HG03159 (cell line): ENCODE measurements around the gene GSTM4.

Source experiments
- ATAC-seq: cut with Tn5 transposase; IDR thresholded peaks from one replicate; pipeline ENCODE4 v1.9.1; 2021; ENCODE audit warnings: mild to moderate bottlenecking, moderate library complexity; ENCODE audit not compliant: unreplicated experiment

The GSTM4 gene

DNA sequence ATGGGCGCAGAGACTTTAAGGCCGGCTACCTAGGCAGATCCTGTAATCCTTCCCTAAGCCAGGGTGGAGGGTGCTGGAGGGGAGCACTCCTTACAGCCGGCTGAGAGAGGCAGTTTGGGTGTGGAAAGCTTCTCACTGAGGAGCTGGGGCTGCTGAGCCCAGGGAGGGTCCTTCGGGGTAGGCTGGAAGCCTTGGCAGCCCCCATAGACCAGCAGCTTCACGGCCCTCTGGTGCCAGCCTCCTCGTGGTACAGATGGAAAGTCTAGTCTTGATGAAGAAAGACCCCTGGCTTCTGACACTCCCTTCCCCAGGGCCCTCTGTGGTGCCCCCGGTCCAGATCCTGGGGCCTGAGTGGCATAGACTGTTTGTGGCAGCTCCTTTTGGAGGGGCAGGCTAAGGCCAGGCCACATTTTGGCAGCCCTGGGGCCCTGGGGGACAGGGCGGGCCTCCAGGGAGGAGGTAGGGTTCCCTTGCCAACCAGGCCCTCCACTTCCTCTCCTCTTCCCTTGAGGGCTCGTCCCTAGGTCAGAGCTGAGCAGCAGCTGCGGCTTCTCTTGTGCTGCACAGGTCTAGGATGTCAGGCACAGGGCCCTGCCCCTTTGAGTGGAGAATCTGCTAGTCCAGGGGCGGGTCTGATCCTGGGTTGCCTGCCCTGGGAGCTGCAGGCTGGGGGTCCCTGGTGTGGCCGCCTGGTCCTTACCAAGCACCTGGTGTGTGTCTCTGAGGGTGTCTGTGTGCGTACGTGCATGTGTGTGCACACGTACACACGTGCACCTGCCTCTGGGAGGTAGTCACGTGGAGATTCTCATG lies 31.5 kb upstream of the GSTM4 start:
- ATAC-seq: no peak

DNA sequence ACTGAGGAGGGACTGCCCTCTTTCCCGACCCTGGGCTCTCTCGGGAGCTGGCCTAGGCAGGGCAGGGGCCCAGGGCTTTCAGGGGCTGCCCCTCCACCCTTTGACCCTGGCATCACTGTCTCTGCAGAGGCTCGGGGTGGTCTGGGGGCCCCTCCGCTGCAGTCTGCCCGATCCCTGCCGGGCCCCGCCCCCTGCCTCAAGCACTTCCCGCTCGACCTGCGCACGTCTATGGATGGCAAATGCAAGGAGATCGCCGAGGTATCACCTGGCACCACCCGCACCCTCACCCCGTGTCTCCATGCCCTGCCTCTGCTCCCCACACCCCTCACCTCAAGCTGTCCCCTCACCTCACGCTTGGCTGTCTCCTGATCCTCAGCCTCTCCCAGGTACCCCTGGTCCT lies 30.7 kb upstream of the GSTM4 start:
- ATAC-seq: no peak

DNA sequence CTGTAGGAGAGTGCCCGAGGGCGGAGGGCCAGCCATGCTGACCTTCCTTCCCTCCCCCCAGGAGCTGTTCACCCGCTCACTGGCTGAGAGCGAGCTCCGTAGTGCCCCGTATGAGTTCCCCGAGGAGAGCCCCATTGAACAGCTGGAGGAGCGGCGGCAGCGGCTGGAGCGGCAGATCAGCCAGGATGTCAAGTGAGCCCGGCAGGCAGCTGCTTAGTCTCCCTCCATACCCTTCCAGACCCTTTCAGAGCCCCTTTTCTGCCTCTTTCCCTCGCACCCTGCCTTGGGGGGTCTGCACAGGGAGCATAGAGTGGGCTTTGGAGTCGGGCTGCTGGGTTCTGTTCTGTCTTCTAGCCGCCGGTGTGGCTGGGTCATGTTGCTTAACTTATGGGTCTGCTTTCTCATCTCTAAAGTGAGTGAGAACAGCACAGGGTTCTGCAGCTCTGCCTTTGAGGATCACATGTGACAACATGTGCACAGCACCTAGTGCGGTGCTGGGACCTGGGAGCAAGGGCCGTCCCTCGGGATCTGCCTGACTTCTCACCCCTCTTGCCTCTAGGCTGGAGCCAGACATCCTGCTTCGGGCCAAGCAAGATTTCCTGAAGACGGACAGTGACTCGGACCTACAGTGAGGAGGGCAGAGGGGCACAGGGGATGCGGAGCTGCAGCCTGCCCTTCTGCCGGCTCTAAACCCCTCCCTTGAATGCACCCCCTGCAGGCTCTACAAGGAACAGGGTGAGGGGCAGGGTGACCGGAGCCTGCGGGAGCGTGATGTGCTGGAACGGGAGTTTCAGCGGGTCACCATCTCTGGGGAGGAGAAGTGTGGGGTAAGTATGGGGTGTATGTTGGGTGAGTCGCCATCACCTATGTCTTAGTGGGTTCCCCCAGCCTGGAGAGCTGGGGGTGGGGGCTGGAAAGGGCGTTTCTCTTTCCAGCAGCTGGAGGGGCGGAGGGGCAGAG lies 30.0 kb upstream of the GSTM4 start:
- ATAC-seq: no peak

DNA sequence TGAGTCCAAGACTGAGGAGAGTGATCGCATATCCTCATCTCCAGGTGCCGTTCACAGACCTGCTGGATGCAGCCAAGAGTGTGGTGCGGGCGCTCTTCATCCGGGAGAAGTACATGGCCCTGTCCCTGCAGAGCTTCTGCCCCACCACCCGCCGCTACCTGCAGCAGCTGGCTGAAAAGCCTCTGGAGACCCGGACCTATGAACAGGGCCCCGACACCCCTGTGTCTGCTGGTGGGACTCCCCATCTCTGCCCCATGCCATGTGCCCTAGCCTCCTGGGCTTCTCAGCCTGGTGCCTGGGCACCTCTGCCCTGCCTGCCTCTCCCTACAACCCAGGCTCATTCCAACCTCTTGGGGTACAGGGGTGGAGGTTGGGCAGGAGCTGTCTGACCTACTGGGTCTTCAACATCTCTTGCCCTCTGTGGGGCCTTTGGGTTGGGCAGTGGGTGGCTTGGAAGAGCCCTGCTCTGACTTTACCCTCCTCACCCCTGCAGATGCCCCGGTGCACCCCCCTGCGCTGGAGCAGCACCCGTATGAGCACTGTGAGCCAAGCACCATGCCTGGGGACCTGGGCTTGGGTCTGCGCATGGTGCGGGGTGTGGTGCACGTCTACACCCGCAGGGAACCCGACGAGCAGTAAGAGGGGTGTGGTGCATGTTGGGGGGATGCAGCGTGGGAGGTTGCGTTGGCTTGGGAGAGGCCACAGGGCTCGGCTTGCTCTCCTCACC lies 29.1 kb upstream of the GSTM4 start:
- no peak for ATAC-seq

DNA sequence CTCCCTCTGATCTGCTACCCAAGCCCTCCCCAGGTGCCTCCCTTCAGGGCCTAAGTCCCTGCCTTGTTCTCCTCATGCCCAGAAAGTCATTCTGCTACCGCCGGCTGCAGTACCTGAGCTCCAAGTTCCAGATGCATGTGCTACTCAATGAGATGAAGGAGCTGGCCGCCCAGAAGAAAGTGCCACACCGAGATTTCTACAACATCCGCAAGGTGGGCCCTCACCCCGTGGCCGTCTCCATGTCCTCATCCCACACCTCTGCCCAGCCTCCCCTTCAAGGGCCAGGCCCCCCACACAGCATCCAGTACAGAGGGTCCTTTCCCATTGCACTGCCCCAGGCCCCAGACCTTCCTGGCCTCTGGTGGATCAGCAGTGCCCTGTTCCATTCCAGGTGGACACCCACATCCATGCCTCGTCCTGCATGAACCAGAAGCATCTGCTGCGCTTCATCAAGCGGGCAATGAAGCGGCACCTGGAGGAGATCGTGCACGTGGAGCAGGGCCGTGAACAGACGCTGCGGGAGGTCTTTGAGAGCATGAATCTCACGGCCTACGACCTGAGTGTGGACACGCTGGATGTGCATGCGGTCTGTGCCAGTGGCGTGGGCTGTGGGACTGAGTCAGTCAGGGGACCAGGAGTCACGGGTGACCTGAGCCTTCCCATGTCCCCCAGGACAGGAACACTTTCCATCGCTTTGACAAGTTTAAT lies 28.1 kb upstream of the GSTM4 start:
- ATAC-seq: no peak

DNA sequence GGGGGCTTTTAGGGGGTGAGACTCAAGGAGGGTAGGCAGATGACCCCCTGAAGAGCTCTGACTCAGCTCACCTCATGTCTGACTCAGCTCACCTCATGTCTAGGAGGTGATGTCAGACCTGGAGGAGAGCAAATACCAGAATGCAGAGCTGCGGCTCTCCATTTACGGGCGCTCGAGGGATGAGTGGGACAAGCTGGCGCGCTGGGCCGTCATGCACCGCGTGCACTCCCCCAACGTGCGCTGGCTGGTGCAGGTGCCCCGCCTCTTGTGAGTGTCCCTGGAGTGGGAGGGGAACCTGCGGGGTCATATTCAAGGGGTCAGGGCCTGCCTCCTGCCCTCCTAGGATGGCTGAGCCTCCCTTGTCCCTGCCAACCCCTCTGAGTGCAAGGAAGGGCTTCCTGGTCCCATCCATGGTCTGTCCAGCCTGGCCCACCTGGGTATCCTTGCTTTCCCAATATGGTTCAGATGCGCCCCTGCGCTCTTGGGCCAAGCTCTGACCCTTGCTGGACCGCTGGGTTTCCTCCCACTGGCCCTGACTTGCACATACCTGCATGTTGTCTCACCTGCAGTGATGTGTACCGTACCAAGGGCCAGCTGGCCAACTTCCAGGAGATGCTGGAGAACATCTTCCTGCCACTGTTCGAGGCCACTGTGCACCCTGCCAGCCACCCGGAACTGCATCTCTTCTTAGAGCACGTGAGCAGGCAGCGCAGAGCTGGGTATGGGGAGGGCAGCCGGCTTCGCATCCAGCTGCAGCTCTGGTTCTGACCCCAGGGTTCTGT lies 27.2 kb upstream of the GSTM4 start:
- no peak for ATAC-seq

DNA sequence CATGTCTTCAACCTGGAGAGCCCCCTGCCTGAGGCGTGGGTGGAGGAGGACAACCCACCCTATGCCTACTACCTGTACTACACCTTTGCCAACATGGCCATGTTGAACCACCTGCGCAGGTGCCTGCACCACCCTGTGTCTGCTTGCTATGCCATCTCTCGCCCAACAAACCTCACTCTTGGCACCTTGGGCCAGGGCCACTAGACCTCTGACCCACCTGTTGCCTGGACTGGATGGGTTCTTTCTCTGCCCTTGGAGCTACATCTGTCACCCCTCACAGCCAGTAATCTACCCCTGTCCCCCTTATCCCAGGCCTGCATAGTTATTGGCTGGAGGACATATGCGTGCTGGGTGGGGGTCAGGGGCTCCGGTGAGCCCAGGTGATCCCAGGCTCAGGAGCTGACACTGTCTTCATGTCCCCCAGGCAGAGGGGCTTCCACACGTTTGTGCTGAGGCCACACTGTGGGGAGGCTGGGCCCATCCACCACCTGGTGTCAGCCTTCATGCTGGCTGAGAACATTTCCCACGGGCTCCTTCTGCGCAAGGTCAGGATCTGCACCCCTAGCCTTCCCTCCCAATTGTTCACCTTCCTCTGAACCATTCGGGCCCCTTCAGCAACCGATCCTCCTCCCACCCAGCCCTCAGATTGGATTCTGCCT lies 26.4 kb upstream of the GSTM4 start:
- no peak for ATAC-seq

DNA sequence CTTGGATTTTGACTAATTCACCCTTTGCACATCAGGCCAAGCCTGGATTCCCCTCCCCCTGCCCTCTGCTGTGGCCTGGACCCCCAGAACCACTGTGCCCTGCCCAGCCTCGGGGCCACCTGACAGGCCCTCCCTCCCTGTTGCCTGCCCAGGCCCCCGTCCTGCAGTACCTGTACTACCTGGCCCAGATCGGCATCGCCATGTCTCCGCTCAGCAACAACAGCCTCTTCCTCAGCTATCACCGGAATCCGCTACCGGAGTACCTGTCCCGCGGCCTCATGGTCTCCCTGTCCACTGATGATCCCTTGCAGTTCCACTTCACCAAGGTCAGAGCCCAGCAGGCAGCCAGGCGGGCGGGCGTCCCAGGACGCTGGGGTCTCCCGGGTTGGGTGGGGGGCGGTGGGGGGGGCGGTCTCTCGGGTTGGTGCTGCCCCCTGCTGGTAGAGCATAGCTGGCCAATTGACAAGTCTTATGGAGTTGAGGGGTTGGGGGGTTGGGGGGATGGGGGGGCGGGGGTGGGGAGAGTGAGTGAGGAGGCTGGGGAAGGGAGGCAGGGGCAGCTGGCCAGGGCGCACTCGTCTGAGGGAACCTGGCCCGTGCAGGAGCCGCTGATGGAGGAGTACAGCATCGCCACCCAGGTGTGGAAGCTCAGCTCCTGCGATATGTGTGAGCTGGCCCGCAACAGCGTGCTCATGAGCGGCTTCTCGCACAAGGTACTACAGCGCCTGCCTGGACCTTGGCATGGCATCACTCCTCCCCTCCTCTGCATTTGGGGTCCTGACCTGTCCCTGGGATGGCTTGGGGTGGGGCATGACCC lies 25.6 kb upstream of the GSTM4 start:
- ATAC-seq: no peak

DNA sequence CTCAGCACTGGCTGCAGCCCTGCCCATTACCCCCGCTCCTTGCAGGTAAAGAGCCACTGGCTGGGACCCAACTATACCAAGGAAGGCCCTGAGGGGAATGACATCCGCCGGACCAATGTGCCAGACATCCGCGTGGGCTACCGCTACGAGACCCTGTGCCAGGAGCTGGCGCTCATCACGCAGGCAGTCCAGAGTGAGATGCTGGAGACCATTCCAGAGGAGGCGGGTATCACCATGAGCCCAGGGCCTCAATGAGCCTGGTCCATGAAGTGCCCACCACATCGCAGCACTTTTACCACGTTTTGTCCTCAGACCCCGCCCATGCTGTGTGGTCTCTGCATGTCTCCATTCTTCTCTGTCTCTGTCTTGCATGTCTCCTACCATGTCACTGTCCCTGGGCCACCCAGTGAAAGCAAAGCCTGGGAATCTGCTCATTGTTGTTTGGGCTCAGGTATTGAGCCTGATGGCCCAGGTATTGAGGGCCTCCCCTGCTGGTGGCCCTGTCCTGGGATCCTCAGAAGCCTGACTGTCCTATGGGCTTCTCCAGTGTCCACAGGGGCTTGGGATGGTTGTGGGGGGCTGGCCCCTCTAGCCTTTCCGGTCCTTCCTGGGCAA lies 24.9 kb upstream of the GSTM4 start:
- no peak for ATAC-seq

DNA sequence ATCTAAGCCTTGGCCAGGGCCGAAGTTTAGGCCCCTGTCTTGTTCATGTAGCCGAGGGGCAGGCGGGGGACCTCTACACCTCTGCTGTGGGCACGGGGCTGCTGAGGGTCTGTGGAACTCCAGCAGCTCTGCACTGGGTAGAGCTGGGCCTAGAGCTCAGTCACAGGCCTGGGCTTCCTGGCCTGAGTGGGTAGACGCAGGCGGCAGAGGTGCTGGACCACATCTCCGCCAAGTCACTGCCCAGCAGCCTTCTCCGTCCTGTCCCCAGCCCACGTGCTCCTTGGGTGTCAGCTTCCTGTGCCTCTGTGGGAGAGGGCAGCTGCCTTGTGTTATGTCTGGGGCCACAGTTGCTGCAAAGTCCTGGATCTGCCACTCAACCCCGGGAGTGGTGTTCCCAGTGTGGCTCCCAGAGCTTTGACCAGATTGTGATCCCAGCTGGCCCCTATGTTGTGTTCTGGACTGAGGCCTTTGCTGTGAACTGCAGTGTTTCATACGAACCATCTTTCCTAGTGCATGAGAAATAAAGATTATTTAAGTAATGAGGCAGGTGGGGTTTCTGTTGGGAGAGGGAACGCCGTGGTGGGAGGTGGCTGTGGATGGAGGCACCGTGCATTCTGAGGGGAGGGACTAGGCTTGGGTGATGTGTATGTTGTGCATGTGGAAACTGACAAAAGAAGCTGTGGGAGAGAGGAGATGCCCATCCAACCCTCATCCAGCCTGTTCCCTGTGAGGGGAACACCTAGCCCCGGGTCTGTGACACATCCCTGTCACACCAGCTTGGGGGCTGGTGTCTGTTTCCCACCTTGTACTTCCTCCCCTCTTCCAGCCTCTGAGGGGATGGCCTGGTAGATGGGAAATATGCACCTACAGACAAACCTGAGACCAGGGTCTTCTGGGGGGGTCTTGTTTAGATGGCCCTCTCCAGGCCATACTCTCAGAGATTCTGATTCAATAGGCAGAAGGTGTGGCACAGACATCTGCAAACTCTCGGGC lies 24.1 kb upstream of the GSTM4 start:
- ATAC-seq: no peak

DNA sequence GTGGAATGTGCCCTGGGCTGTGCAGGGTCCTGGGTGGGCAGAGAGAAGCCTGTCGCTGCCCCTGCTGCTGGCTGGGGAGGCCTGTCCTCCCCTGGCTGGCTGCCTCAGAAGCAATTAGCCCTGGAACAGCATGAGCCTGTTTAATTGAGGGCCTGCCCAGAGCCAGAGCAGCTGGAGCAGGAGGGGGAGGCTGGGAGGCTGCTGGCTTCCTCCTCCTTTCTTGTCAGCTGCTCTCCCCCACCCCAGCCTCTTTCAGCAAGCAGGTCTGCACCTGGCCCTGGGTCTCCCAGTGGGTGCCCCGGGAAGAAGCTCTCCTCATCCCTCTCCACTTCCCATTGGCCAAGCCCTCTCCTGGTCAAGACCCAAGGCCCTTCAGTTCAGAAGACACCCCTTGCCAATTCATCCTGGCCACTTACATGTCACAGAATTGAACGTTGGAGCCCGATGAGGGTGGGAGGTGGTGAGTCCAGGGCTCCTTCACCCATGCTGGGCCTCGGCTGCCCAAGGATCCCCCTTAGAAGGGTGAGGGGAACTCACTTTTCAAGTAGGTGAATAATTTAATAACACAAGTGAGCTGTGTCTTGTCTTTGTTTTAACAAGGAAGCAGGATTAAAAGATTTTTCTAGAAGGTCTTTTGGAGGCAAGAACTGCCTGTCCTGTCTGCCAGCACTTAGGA lies 23.1 kb upstream of the GSTM4 start:
- ATAC-seq: no peak

DNA sequence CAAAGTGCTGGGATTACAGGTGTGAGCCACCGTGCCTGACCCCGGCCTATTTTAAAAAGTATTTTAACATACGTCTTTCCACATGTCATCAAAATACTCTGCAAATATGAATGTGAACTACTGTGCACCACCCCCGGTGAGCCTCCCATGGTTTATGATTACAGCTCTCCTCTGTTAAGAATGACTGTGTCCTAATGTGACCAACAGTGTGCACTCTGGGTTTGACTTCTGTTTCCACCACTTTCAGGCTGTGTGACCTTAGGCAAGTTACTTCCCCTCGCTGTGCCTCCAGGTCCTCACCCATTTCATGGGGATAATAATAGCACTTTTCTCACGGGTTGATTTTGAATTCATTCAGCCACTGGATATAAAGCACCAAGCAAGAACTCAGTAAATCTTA lies 21.6 kb upstream of the GSTM4 start:
- no peak for ATAC-seq

DNA sequence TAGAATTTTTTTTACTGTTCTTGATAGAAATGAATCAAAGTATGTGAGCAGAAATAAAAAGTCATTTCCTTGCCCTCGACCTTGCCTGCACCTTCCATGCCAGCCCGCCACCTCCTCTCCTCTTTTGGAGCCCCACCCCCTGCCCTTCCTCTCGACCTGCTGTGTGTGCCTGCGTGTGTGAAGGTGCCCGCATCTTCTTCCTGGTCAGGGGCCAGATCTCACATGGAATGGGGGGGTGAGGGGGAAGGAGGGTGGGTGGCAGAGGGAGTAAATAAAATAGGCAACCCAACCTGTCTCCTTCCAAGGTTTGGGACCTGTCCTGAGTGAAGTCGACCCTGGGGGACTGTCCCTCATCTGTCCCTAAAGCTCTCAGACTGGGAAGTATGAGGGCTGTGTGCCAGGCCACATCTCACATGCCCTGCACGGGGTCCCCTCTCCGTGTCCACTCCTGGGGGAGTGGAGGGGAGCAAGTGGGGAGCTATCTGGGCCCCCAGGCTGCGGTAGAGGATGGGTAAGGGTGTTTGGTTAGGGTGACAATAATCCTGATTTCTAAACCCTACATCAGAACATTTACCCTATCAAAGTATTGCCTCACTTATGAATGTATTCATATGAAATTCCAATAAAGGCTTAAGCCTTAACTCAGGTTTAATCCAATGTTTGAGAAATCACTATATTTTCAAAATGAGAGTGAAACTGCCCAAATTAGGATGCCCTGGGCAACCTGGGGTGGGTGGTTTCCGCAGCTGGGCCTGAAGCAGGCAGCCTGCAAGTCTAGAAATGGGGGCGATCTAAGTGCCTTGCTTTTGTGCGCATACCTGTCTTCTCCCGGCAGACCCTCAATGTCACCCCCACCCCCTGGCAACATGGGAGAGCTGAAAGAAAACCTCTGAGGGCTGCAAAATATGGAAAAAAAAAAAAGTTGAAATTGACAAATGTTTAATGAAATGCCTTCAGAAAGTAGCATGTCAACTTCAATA lies 20.8 kb upstream of the GSTM4 start:
- ATAC-seq: no peak

DNA sequence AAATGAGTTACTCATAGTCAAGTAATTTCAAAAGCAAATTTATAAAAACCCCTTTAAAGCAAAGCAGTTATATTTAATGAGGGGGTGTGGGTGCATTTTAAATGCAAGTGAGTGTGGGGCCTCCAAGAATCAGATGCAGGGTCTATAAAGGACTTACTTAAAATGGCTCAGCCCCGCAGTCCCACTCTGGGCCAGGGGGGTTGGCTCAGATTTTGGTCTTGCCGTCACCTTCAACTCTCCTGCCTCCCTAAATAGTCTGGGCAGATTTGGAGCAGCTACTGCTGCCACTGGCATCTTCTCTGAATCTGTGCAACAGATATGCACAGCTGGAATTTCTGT lies 20.1 kb upstream of the GSTM4 start:
- ATAC-seq: no peak

DNA sequence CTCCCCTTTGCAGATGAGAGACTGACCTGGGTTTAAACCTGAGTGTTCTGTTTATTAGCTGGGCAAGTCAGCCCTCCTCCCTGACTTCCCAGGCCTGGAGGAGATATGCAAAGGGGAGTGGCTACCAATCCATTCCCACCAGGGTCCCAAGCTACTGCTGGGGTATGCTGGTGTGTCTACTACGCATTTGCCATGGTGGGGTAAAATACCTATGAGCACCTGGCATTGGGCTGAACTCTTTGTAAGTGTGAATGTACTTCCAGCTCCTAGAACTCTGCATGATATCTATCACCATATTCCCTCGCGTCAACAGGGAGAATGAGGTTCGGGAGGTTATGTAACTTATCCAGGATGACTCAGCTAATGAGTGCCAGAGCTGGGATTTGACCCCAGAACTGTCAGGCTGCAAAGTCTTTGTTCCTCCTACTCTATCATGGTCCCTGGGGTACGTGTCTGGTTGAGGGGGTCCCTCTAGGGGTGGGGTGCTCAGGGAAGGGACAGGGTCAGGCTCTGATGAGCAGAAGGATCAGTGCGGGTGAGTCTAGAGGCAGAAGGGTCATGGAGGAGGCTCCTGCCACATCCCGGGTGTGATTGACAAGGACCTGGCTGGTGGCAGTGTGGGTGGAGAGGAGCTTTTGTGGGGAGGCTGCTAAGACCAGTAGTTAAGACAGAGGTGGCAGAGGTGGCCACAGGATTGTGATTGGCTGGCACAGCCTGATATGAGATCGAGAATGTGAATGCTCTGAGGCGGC lies 19.5 kb upstream of the GSTM4 start:
- no peak for ATAC-seq
